ENCODE data around the gene SMG9.

SMG9 gene

DNA sequence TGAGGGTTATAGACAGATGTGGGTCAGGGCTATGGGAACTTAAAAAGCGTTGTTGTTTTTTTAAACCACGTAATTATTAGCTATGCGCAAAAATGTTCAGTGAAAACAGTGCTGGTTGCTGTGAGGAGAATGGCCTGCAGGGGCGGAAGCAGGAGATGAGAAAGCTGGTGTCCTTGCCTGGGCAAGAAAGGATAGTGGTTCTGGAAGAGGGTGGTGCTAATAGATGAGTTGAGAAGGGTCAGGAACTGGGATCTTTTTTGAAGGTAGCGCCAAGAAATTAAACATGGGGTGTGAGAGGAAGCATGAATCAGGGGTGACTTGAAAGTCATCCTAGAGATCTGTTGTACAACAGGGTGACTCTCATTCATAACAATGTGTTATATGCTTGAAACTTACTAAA, 4.8 kb upstream of the SMG9 start:
- DNase-seq (ENCODE audit: low read depth in 2 of 2) = no peak

DNA sequence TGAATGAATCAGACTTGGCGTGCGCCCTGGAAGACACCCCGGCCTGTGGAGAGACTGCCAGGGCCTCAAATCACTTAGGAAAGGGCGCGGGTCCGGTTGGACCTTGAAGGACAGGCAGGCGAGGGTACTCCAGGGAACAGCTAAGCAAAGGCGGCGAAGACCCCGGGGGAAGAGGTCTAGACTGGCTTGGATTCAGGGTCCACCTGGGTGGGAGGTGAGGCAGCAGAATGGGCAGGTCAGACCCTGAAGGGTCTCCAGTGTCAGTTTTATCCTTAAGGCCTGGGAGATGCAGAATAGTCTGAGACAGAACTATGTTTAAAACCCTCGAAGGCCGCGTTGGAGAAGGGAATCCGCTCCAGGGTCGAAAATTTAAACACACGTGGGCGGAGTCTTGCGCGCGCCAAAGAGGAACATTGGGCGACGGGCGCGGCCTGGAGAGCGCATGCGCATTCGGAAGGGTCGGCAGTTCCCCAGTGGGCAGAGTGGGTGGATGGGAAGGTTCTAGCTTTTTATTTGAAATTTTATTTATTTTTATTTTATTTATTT, 567 bp upstream of the SMG9 start:
- peak; percentile 57 to 58 for DNase-seq (ENCODE audit: low read depth in 2 of 2)

DNA sequence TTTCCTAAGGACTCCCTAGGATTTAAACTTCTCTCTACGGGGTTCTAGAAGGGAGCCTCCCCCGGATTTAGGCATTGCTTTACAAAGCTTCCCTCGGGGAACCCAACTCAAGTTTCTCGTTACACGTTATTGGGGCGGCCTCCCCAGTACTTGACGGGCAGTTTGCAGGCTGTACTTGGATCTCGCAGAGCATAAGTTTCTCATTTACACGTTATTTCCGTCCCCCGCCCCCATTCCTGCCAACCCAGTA, 584 bp downstream of the SMG9 start:
- DNase-seq (ENCODE audit: low read depth in 2 of 2) = no peak

DNA sequence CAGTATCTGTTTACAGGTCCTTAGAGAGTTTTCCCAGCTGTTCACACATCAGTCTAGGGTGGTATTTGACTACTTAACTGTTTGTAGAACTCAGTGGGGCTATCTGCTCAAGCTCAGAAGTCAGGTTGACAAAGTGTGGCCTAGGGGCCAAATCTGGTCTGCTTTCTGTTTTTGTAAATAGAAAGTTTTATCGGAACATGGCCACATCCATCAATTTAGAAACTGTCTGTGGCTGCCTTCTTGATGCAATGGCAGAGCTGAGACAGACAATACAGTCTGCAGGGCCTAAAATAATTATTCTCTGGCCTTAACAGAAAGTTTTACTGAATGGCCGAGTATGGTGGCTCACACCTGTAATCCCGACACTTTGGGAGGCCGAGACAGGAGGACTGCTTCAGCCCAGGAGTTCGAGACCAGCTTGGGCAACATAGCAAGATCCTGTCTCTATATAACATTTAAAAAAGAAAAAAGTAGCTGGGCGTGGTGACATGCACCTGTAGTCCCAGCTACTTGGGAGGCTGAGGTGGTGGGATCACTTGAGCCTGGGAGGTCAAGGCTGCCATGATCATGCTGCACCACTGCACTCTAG, 2.4 kb downstream of the SMG9 start:
- DNase-seq (ENCODE audit: low read depth in 2 of 2) = no peak

DNA sequence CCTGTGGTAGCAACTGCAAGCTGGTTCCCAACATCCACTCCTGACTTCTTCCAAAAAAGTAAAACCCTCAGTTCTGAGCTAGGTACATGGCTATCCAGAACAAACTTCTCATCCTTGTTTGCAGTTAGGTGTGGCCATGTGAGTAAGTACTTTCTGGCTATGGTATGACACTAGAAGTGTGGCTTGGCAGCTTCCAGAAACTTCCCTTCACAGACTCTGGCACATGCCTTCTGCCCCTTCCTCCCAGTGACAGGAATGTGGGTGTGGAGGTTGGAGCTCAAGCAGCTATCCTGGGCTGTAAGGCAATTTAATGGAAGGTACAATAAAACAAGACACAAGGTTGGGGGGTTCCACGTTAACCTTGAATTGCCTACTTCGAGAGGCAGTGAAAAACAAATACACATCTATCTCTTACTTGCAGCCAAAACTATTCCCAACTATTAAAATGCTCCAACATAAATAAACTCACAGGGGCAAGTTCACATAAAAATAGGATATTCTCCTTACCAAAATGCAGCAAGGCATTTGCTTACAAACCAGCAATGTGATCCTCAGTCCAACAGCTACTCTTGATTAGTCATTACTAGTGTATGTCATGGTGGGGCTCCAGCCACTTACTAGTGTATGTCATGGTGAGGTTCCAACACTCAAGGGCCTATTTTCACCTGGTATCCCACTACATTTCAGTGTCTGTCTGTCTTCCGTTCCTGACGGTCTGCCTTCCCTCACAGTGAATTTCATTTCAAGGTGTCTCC, 3.1 kb downstream of the SMG9 start:
- no peak for DNase-seq (ENCODE audit: low read depth in 2 of 2)

DNA sequence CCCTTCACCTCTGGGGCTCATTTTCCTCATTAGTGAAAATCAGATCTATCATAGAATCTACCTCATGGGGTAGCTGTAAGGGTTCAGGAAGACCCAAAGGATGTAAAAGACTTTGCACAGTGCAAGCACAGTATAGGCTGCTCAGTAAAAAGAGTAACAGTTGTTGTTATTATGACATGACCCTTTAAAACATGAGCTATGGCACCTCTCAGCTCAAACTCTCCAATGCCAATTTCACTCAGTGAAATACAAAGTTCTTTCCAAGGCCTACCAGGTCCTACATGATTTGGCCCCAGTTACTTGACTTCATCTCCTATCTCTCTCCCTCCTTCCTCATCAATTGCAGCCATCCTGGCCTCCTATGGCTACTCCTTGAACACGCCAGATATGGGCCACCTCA, 4.9 kb downstream of the SMG9 start:
- no peak for DNase-seq (ENCODE audit: low read depth in 2 of 2)

DNA sequence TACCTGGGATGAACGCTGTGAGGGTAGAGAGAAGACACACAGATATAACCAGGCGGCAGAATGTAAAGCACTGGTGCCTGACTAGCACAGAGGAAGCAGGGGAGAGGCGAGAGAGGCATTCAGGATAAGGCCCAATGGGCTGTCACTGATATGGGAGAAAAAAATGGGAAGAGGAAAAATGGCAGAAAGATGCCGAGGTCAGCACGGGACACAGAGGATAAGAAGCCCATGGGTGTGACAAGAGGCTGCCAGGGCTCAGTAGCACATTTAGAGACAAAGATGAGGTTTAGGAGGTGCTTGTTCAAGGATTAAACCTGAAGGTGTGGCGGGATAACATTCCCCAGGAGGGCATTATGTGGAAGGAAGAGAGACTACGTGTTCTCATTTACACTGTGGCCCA, 5.6 kb downstream of the SMG9 start:
- no peak for DNase-seq (ENCODE audit: low read depth in 2 of 2)

DNA sequence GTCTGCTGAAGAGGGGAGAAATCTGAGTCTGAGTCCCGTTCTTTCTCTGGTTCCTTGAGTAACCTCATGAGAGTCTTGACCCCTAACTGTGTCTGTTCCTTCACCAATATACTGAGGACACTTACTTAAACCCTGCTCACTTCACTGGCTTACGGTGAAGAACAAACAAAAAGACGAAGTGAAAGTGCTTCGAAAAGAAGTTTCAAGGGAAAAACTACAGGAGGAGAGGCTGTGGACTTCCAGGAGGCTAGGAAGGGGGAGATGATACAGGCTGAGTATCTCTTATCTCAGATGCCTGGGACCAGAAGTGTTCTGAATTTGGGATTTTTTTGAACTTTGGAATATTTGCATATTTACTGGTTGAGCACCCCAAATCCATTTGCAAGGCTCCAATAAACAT, 6.1 kb downstream of the SMG9 start:
- DNase-seq (ENCODE audit: low read depth in 2 of 2) = no peak

DNA sequence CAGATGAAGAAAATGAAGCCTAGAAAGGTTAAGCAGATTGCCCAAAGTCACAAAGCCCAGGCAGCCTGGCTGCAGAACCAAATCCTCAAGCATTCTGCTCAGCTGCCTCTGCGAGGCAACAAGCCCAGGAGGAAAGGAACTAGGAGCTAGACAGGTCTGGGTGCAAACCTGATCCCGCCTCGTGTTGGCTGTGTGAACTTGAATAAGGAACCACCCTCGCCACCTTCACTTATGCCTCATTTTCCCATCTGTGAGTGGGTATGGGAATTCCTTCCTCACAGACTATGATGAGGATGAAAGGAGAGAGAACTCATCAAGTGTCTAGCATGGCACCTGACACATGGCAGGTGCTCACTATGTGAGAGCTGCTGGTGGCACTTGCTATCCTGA, 6.6 kb downstream of the SMG9 start:
- no peak for DNase-seq (ENCODE audit: low read depth in 2 of 2)

DNA sequence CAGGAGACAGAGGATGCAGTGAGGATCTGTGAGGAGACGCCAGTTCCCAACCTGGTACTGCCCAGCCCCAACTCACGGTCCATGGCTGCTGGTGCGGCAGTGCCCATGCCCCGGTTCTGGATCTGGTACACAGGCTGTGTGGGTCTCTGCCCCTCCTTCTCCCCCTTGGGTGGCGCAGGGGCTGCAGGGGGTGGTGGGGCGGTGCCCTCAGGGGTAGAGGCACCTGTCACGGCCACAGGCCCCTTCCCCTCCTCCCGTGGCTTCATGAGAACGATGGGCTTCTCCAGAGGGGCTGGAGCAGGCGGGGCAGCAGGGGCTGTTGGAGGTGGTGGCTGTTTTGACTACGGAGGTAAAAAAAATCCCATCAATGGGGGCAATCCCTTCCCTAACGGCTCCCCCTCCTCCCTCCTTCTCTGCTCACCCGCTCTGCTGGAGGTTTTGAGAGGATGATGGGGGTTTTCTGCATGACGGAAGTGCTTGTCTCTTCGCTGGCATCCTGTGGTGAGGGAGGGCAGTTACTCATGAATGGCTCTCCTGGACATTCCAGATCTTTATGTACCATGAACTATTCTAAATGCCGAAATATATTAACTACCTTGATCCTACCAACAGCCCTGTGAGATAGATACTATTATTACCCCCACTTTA, 7.1 kb downstream of the SMG9 start:
- DNase-seq (ENCODE audit: low read depth in 2 of 2) = no peak

DNA sequence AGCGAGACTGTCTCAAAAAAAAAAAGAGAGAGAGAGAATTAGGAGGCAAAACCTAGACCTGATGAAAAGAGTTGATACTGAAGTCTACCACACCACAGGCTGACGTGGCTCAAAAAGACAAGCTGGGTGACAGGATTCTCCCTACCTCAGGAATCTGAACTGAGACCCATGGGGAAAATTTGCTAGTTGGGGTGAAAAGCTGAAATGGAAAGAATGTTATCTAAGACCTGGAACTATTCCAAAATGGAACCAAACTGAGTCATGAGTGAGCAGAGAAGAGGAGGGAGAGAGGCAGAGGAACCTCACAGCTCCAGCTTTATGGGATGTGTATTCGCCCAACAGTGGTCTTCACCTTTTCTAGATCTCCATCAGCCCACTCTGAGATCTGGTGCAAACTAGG, 11.7 kb downstream of the SMG9 start:
- DNase-seq (ENCODE audit: low read depth in 2 of 2) = no peak

DNA sequence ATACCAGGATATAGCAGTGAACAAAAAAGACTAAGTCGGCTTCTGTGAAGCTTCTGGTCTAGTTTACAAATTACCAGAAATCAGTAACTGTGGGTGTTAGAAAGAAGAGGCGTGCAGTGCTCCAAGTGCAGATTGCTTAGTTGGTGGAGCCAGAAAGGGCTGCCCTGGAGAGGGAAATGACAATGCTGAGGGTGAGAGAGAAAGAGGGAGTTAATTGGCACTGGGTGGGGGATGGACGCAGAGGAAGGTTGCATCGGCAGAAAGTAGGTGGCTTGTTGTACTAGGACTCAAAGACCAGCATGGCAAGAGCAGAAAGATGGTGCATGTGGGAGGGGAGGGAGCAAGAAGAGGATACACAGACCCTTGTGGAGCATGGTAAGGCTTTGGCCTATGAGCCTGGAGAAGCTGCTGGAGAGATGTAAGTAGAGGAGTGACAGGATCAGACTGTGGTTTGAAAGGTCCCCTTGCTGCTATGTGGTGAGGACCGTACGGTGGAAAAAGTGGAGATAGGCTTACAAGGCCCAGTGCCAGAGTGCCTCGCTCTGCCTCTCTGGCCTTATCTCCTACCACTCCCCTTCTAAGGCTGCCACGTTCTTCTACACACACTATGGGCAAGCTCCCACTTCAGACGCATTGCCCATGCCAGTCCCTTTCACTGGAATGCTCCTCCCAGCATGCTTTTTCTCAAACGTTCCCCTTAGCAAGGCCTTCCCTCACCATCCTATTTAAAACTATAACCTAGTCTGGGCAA, 13.5 kb downstream of the SMG9 start:
- no peak for DNase-seq (ENCODE audit: low read depth in 2 of 2)

DNA sequence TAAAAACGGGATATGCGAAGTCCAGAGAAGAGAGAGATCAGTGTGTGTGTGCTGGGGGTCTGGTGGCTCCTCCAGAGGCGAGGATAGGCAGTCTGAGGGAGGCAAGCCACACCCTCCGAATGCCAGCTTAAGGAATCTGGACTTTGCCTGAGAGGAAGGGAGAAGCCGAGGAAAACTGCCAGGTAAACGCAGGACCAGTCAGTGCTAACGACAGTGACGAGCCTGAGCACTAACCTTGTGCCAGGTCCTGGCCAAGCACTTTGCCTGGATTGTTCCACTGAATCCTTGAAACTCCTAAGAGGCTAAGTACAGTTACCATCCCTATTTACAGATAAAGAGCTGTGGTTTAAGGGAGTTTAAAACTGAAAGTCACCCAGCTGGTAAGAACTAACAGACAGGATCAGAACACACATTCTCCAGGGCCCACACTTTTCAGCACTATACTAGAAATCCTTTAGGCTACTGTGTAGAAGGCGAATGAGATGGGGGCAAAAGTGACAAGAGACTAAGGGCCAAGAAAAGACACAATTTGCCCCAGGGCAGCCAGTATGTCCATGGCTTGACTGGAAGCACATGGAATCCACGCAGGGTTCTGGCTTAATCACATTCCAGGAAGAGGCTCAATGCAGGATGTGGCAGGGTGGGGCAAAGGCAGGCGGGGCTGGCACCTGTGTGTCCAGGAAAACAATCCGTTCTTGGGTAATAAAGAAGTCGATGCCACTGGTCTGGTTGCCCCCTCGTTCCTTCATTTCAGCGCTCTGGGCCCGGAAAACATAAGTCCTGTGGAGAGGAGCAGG, 15.1 kb downstream of the SMG9 start:
- no peak for DNase-seq (ENCODE audit: low read depth in 2 of 2)

DNA sequence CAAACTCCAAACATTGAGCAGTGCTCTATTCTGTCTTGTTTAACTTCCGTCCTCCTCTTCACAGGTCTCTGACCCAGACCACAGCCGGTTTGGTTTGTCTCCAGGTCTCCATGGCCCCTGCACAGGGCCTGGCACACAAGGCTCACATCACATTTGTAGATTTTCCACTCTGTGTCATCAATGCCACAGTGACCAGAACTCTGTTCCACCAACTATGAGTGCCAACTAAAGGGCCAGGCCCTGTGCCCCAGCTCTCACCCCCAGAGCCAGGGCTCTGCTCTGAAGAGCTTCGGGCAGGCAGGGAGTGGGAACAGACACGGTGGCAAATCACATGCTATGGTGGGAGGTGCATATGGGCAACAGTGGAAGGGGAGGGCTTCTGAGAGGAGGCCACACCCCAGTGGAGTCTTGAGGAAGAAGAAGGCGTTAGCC, 16.0 kb downstream of the SMG9 start:
- DNase-seq (ENCODE audit: low read depth in 2 of 2) = no peak

DNA sequence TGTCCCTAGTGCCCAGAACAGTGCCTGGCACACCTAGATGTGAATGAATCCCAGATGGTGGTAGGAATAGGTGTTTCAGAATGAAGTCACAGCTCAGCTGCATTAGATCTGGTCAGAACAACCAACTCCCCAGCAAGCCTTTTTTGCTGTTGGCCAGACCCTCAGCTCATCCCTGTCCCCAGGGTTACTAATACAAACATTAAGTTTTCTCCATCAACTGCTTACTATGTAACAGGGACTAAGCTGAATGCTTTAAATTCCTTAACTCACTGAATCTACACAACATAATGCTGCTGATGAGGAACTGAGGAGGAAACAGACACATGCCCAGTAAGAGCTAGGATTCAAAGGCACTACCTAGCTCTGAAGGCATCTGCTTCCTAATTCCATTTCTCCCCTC, 18.8 kb downstream of the SMG9 start:
- no peak for DNase-seq (ENCODE audit: low read depth in 2 of 2)

DNA sequence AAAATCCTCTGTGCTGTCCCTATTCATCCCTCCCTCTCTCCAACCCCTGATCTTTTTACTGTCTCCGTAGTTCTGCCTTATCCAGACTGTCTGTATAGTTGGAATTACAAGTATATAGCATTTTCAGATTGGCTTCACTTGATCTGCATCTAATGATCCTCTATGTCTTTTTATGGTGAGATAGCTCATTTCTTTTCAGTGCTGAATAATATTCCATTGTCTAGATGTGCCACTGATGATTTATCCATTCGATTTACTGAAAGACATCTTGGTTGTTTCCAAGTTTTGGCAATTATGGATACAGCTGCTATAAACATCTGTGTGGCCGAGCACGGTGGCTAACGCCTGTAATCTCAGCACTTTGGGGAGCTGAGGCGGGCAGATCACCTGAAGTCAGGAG, 19.7 kb downstream of the SMG9 start:
- DNase-seq (ENCODE audit: low read depth in 2 of 2) = no peak

DNA sequence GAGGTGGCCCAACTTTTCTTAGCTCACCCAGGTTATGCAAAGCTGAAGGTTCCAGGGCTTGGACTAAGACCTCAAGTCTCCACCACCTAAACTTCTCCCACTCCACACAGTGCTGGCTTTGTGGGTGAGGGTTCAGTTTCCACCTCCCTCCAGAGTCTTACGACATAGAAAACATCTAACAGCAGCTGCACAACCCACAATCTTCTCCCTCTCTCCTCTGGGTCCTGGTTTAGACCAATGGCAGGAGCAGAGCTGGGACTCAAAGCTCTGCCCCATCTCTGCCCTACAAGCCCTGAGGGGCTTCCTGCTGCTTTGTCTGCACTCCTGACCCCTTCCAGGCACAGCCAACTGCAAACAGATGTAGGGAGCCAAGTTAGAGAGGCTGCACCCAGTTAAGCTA, 22.9 kb downstream of the SMG9 start:
- DNase-seq (ENCODE audit: low read depth in 2 of 2) = no peak

DNA sequence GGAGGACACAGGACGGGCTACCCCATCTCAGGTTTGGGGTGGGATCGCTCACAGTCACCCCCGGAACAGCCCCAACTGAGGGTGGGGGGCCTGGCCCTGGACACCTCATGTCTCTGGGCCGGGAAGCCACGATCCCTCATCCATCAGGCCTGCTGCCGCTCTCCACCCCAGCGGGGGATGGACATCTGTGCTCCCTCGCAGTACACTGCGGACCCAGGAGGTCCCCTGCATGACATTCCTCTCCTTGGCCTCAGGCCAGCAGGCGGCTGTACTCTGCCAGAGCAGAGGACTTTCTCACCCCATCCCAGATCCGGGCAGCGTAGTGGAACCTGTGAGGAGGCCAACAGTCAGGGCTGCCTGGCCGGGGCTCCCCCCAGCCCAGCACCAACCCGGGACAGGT, 23.4 kb downstream of the SMG9 start:
- no peak for DNase-seq (ENCODE audit: low read depth in 2 of 2)

DNA sequence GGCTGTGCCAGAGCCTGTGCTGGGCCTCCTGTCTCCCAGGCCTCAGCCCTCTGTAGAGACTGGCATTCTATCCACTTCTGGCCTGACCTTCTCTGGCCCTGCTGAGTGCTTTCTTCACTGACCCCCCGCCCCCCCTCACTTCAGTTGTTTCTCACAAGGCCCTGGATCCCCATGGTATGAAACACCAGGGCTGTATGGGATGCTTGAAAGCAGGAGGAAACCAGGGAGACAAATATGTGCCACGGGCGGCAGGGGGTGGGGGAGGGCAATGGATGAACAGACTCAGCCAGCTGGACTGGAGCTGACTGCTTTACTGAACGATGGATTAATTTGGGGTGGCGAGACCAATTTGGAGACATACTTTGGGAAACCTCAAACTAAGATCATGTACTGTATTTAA, 24.8 kb downstream of the SMG9 start:
- DNase-seq (ENCODE audit: low read depth in 2 of 2) = no peak

DNA sequence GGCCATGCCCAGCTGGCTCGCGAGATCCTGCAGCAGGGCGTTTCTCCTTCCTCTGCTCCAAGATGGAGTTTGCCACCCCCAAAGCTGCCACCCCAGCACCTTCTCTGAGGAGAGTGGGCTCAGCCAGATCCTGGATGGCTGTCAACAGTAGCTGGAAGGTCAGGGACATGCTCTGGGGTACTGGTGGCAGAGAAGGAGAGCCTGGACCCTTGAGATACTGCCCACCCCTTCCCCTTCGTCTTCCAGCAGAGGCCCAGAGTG, 27.2 kb downstream of the SMG9 start:
- no peak for DNase-seq (ENCODE audit: low read depth in 2 of 2)

DNA sequence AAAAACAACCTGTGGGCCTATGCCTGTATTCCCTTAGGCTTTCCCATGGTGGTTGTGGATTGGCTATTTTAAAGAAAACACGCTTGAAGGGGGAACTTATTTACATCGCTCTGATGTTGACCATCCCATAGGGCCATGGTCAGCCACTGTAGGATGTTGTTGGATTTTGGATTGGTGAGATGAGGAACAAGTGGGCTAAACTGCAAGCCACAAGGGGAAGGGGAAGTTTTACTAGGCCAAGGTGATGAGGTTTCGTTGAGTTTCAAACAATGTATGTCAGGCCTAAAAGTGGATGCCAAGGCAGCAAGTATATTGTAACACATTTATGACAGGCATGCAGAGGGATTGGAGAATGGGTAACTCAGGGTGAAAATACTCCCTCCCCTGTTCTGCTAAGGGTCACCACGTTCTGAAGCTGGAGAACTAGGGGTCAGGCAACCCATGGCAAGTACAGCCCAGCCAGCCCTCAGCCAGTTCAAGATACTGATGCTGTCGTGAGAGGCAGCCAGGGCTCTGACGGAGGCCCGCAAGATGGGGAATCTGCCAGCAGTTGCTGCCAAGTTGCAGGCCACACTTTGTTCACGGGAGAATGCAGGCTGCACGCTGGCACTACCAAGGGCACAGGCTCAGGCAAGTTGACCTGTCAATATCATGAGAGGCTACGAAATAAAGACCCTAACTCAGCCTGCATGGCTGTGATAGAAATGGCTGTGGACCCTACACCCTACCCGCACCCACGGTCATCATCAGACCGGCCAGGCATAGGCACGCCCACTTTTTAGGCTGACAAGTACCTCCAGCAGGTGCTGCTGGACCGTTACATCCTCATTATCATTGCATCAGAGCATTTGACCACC, 27.8 kb downstream of the SMG9 start:
- no peak for DNase-seq (ENCODE audit: low read depth in 2 of 2)
